GM19328 (cell line): ENCODE measurements around the gene CKB.
"Not testable (repeated sequence)": the region's sequence is repeated elsewhere in the genome, so short reads cannot be mapped to it uniquely, and the experiment has no call there.

ENCODE experiments used
- ATAC-seq: cut with Tn5 transposase; IDR thresholded peaks from one replicate; pipeline ENCODE4 v1.9.1; 2021; ENCODE audit warnings: mild to moderate bottlenecking, moderate library complexity; ENCODE audit not compliant: unreplicated experiment

CKB gene

GRCh38 chr14:103528146-103528586 is 5.5 kb upstream of the CKB start:
- ATAC-seq = no peak

GRCh38 chr14:103527408-103528145 is 4.9 kb upstream of the CKB start:
- no peak for ATAC-seq

- ATAC-seq = no peak
These were observed 4.3 kb upstream of the CKB start for GRCh38 chr14:103526914-103527248.

- no peak for ATAC-seq
These were observed 3.8 kb upstream of the CKB start for GRCh38 chr14:103526247-103526913.

- ATAC-seq = not testable (repeated sequence)
These were observed 3.0 kb upstream of the CKB start for GRCh38 chr14:103525430-103526246.

- ATAC-seq = no peak
These were observed 1.6 kb upstream of the CKB start for GRCh38 chr14:103524002-103524935.

- ATAC-seq = no peak
These were observed 935 bp upstream of the CKB start for GRCh38 chr14:103523575-103523954.

- no peak for ATAC-seq
These were observed 573 bp downstream of the CKB start for GRCh38 chr14:103521951-103522563.

DNA sequence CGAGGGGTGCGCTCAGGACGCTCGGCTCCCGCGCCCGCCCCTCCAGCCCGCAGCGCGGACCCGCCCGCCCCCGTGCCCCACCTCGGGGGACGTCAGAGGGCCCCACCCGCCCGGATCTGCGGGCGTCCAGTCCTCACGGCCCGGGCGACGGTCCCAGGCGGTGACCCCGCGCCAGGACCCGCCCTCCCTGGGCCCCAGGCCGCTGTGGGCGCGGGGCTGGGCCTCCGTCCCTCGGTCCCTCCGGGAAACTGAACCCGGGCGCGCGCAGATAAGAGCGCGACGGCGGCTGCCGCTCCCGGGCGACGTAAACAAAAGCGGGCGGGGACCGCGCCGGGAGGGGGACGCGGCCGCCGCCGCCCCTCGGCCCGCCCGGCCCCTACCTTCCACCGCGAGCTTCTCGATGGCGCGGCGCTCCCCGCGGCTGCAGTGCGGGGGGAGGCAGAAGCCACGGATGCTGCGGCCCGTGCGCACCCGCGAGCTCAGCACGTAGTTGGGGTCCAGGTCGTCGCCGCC is 1.1 kb downstream of the CKB start:
- ATAC-seq = no peak

DNA sequence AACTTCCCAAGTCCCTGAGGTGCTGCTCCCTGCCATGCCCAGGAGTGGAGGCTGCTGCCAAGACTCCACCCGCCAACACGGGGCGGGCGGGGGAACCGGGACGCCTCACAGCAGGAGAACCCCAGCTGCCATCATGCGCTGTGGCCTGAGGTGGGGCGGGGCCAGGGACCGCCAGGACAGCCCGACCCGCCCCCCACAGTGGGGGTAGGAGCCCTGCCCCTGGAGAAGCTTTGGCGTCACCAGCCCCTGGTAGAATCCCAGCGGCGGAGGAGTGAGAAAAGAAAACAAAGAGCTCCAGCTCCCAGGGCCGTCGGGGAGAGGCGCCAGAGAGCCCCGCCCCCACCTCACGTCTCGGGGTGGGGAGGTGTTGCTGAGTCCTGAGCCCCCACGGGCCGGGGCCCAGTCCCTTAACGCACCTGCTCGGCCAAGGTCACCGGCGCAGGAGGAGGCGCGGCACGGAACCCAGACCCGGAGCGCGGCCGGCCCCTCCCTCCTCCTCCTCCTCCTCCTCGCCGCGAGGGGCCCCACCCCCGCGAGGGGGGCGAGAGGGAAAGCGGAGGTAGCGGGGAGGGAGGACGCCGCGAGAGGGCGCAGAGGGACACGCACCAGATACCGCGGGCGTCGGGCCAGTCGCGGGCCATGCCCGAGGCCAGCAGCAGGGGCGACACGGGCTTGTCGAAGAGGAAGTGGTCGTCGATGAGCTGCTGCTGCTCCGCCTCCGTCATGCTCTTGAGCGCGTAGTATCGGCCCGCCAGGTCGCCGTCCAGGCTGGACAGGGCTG is 1.8 kb downstream of the CKB start:
- no peak for ATAC-seq

DNA sequence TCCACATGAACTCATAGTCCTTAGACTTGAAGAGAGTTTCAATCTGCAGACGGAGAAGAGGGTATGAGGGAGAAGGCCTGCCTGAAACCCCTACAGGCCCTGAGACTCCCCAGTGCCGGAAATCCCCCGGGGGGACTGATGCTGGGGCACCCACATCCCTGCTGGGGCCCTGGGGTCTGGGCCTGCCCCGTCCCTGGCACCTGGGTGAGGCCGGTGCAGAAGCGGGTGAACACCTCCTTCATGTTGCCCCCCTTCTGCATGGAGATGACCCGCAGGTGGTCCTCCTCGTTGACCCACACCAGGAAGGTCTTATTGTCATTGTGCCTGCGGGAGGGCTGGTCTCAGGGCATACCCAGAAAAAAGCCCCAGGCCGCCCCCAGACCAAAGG is 2.4 kb downstream of the CKB start:
- no peak for ATAC-seq

DNA sequence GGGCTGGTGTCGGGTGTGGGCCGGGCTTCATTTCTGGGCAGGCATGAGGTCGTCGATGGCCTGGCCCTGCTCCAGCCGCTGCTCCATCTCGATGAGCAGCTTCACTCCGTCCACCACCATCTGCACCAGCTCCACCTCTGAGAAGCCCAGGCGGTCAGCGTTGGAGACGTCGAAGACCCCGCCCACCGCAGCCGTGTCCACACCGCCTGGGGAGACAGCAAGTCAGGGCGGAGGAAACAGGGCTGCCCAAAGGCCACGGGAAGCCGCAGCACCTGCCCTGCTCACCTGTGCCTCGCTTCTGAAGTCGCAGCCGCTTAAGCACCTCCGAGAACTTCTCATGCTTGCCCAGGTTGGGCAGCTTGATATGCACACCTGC is 2.8 kb downstream of the CKB start:
- no peak for ATAC-seq

DNA sequence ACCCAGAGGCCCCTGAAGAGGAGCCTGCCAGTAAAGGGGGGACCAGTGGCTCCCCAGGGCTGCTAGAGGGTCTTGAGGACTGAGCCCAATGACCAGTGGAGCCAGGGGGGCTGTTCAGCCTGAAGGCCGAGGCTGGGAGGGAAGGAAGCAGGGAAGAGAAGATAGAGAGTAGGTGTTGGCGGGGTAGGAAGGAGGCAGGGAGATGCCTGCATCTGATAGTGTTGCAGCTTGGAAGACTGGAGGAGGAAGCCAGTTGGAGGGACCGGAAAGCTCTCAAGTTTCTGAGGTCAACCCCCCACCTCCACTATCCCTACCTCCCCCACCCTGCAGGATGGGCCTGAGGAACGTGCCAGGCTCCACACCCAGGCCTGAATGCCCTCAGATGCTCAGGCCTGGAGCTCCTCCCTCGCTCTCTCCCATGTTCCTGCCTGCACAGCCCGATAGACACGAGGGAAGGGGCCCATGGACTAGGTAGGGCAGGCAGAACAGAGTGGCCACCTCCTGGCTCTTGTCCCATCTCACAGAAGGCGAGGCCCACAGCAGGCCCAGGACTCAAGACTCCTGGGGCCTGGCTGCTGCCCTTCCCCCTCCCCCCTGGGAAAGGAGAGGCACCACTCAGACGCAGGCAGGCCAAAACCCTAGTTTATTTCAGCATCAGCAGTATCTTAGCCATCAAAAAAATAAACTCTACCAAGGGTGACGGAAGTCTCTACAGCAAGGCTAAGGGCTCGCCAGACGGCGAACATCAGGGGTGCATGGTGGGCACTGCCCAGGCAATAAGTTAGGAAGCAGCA is 3.4 kb downstream of the CKB start:
- no peak for ATAC-seq

GRCh38 chr14:103518422-103519042 is 4.1 kb downstream of the CKB start:
- no peak for ATAC-seq

GRCh38 chr14:103517721-103518421 is 4.8 kb downstream of the CKB start:
- no peak for ATAC-seq

DNA sequence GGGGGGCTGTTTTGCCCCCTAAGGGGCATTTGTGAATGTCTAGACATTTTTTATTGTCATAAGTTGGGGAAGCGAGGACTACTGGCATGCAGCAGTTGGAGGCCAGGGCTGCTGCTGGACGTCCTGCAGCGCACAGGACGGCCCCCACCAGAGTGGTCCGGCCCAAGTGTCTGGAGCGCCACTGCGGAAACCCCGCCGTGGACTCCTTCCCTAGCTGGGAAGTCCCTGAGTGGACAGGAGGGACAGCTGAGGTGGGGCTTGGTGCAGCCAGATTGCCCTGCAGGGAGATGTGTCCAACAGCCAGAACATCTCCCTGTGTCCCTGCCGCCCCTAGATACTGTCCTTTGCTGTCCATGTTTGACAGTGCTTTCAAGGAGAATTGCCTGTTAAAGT is 5.5 kb downstream of the CKB start:
- ATAC-seq = no peak

DNA sequence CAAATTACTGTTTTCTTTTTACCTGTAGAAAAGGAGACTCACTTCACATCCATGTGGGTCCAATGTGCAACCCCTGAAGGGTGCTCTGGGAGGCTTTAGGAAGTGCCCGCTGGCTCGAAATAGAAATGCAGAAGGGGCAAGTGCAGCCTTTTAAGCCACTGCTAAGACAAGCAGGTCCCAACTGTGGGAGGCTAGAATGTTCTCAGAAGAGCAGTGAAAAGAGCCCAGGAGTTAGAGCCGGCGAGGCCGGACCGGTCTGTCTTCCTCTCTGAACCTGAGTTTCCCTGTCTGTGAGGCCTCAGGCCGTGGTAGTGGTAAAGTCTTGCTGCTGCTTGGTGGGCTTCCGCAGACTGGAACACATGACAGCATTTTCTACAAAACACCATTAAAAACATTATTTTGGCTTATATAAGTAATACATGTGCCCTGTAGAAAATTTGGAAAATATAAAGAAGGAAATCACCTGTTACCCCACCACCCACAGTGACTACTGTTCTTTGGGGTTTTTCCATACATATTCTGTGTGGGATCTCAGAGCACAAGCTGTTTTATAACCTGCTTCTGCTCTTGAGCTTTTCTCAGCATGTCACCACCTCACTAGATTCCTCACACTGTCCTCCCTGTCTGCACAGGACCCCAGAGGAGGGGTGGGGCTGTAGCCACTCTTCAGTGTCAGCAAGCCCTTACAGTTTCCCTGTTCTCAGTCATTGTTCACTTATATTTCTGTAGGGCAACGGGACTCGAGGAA is 6.0 kb downstream of the CKB start:
- ATAC-seq = no peak
